Measurements from ENCODE around the gene LCP2.

- TF ChIP-seq RFX5 (IDR thresholded peaks at IDR 0.05; ENCODE audit: low read depth, low read length) (no peak), CTCF (conservative IDR thresholded peaks at IDR 0.05; ENCODE audit: low read depth, low read length) (no peak), POLR2A (IDR thresholded peaks at IDR 0.05; ENCODE audit: low read depth, low read length) (no peak), MXI1 (IDR thresholded peaks at IDR 0.05; ENCODE audit: borderline replicate concordance, low read depth, low read length) (no peak)
Measured at GRCh38 chr5:170268153-170268689, 29.4 kb downstream of the LCP2 start.
